IPS DF 6.9 (cell line): ENCODE measurements around the gene NRP2.

Source experiments
- DNase-seq: peaks from one replicate; pipeline ENCODE4 v3.0.0-alpha.2; 2013; ENCODE audit warnings: low read depth, low spot score
- H3K27ac ChIP-seq: one replicate; pipeline ENCODE4 v1.5.1; 2013; ENCODE audit warnings: low read length, control low read depth
- H3K27me3 ChIP-seq: 2 replicates; pipeline ENCODE4 v1.6.1; 2013; ENCODE audit warnings: mild to moderate bottlenecking, low read length; ENCODE audit not compliant: control insufficient read depth, insufficient read depth
- H3K36me3 ChIP-seq: 2 replicates; pipeline ENCODE4 v1.6.1; 2013; ENCODE audit warnings: low read length; ENCODE audit not compliant: control insufficient read depth, insufficient read depth
- H3K4me1 ChIP-seq: 2 replicates; pipeline ENCODE4 v1.6.1; 2013; ENCODE audit warnings: low read length; ENCODE audit not compliant: control insufficient read depth, insufficient read depth
- H3K4me3 ChIP-seq: 2 replicates; pipeline ENCODE4 v1.5.1; 2013; ENCODE audit warnings: mild to moderate bottlenecking, low read length
- H3K9me3 ChIP-seq: 2 replicates; pipeline ENCODE4 v1.6.1; 2013; ENCODE audit warnings: low read length, inconsistent platforms; ENCODE audit not compliant: control insufficient read depth, insufficient read depth
- WGBS: extraction: QIAGEN DNeasy Blood & Tissue Kit; methylation state at CpG from one replicate; pipeline ENCODE4 v1.1.7; 2013; ENCODE audit warnings: mixed read lengths, missing lambda C conversion rate; ENCODE audit not compliant: insufficient read length, insufficient coverage; 5-methylcytosine and 5-hydroxymethylcytosine counted together

Gene NRP2

GRCh38 chr2:205680903-205681302 lies 1.4 kb upstream of the NRP2 start:
- no peak overlapping the region for H3K27ac ChIP-seq
- H3K4me1 ChIP-seq: peaks cover 4% of the 10 kb centered on the region
- no peaks in the 10 kb centered on the region for H3K9me3 ChIP-seq
- no peak overlapping the region for H3K4me3 ChIP-seq
- peaks cover 20% of the 10 kb centered on the region; the same call in 1 of the 2 replicates for H3K27me3 ChIP-seq
- no peak for DNase-seq
- no peaks in the 10 kb centered on the region for H3K36me3 ChIP-seq
- no CpG with 5 or more reads among the region's 4 CpGs for WGBS

GRCh38 chr2:205681401-205682238 lies 681 bp upstream of the NRP2 start:
- Histone ChIP-seq H3K36me3 (no peaks in the 10 kb centered on the region), H3K4me1 (peaks cover 4% of the 10 kb centered on the region), H3K9me3 (no peaks in the 10 kb centered on the region), H3K4me3 (peak overlapping the region; percentile 35; the same call in 1 of the 2 replicates), H3K27me3 (peaks cover 20% of the 10 kb centered on the region; the same call in 1 of the 2 replicates), H3K27ac (no peak overlapping the region)
- no CpG with 5 or more reads among the region's 49 CpGs for WGBS
- DNase-seq: no peak

DNA sequence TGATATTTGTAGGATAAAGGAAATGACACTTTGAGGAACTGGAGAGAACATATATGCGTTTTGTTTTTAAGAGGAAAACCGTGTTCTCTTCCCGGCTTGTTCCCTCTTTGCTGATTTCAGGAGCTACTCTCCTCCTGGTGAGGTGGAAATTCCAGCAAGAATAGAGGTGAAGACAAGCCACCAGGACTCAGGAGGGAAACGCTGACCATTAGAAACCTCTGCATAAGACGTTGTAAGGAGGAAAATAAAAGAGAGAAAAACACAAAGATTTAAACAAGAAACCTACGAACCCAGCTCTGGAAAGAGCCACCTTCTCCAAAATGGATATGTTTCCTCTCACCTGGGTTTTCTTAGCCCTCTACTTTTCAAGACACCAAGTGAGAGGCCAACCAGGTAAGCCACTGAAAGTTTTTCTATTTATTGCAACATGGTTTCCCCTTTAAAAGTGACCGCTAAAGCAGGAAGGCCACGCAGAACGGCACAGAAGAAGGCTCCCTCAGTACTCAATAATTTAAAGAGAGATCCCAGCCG lies 735 bp downstream of the NRP2 start:
- peaks cover 8% of the 10 kb centered on the region for H3K4me1 ChIP-seq
- no CpG with 5 or more reads among the region's 10 CpGs for WGBS
- H3K36me3 ChIP-seq: no peaks in the 10 kb centered on the region
- no peak for DNase-seq
- H3K9me3 ChIP-seq: no peaks in the 10 kb centered on the region
- H3K4me3 ChIP-seq: peak overlapping the region; percentile 26; the same call in 1 of the 2 replicates
- no peak overlapping the region for H3K27ac ChIP-seq
- peaks cover 20% of the 10 kb centered on the region; the same call in 1 of the 2 replicates for H3K27me3 ChIP-seq

GRCh38 chr2:205683502-205684367 lies 1.4 kb downstream of the NRP2 start:
- Histone ChIP-seq H3K4me1 (peaks cover 8% of the 10 kb centered on the region), H3K27me3 (peaks cover 20% of the 10 kb centered on the region; the same call in 1 of the 2 replicates), H3K36me3 (no peaks in the 10 kb centered on the region), H3K4me3 (peak overlapping the region; percentile 15; the same call in 1 of the 2 replicates), H3K27ac (no peak overlapping the region), H3K9me3 (no peaks in the 10 kb centered on the region)
- no peak for DNase-seq
- WGBS: no CpG with 5 or more reads among the region's 10 CpGs

GRCh38 chr2:205684871-205685313 lies 2.6 kb downstream of the NRP2 start:
- no CpG with 5 or more reads among the region's 35 CpGs for WGBS

GRCh38 chr2:205685314-205686055 lies 3.2 kb downstream of the NRP2 start:
- no CpG with 5 or more reads among the region's 72 CpGs for WGBS
- H3K36me3 ChIP-seq: no peaks in the 10 kb centered on the region
- H3K4me3 ChIP-seq: peak overlapping the region; percentile 43; the same call in 1 of the 2 replicates
- H3K4me1 ChIP-seq: peaks cover 8% of the 10 kb centered on the region
- H3K27ac ChIP-seq: no peak overlapping the region
- H3K9me3 ChIP-seq: no peaks in the 10 kb centered on the region
- peaks cover 20% of the 10 kb centered on the region; the same call in 1 of the 2 replicates for H3K27me3 ChIP-seq
- no peak for DNase-seq

More at GRCh38 chr2:205684871-205685313, 2.6 kb downstream of the NRP2 start:
- no peak for DNase-seq
- Histone ChIP-seq H3K9me3 (no peaks in the 10 kb centered on the region), H3K27me3 (peaks cover 20% of the 10 kb centered on the region; the same call in 1 of the 2 replicates), H3K4me1 (peaks cover 8% of the 10 kb centered on the region), H3K27ac (no peak overlapping the region), H3K4me3 (peak overlapping the region; percentile 43; the same call in 1 of the 2 replicates), H3K36me3 (no peaks in the 10 kb centered on the region)

DNA sequence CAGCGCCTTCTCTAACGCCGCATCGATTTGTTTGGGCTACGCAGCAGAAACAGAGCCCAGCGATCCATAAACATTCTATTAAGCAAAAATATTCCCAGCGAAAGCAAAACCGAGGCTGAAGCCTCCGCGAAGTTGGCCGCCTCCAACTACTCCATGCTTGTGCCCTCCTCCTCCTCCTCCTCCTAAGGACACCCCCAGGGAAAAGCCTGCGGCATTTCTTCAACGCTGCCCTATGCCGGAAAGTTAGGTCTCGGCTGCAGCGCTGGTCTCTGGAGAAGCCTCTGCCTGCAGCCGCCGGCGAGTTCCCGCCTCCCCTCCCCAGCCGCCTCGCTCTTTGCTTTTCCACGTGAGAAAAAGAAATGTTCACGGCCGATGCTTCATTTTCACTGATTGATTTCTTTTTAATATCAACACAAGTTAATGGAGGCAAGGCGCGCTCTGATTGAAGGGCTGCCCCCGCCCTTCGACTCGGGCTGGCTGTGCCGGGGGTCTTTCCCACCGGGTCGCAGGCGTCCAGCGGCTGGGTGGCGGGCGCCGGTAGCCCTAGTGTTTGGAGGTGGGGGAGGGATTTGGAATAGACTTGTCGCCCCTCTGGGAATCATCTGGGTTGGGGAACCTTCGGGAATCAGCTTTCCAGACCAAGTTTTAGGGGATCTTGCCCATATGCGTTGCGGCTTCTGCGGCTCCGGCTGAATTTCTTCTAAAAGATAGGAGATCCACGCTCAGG lies 3.9 kb downstream of the NRP2 start:
- no peaks in the 10 kb centered on the region for H3K9me3 ChIP-seq
- peaks cover 20% of the 10 kb centered on the region; the same call in 1 of the 2 replicates for H3K27me3 ChIP-seq
- no peak overlapping the region for H3K27ac ChIP-seq
- peak overlapping the region; percentile 43; the same call in 1 of the 2 replicates for H3K4me3 ChIP-seq
- peaks cover 8% of the 10 kb centered on the region for H3K4me1 ChIP-seq
- no peak for DNase-seq
- WGBS: no CpG with 5 or more reads among the region's 45 CpGs
- no peaks in the 10 kb centered on the region for H3K36me3 ChIP-seq

DNA sequence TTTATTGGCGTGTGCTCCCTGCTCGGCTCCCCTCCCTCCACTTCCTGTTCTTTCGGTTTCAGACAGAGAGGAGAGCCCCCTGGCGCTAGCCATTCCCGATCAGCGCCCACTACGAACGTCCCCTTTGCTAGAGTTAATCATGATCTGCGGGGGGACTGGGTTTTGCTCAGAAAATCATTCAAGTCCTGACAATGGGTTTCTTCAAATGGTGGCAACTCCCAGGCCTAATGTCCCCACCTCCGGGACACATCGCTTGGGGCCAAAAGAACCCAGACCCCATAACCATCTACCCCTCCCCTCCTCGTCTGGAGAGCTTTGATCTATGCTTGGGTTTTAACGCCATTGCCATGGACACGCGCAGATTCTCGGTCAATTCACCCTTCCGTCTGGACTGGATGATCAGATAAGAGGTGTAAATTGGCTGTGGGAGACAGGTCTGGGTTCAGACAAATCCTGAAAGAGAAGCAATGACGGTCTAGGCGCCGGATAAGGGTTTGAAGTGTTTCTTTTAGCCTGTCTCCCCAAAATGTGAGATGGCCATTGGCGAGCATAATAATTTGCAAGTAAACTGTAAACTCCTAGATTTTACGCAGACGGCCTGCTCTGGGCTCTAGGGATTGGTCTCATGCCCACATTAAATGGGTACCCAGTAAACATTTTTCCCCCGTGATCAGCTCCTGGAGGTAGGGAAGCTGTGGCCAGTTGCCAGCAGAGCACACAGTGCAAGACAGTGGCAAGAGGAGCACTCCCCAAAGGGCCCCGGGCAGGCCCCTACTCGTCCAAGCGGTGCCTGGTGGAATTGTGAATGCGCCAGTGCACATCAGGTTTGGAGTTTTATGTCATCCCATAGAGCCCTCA lies 4.7 kb downstream of the NRP2 start:
- H3K4me1 ChIP-seq: peaks cover 8% of the 10 kb centered on the region
- no peak overlapping the region for H3K27ac ChIP-seq
- no CpG with 5 or more reads among the region's 28 CpGs for WGBS
- H3K36me3 ChIP-seq: no peaks in the 10 kb centered on the region
- H3K9me3 ChIP-seq: no peaks in the 10 kb centered on the region
- DNase-seq: no peak
- H3K4me3 ChIP-seq: peak overlapping the region; percentile 43; the same call in 1 of the 2 replicates
- H3K27me3 ChIP-seq: peaks cover 20% of the 10 kb centered on the region; the same call in 1 of the 2 replicates

DNA sequence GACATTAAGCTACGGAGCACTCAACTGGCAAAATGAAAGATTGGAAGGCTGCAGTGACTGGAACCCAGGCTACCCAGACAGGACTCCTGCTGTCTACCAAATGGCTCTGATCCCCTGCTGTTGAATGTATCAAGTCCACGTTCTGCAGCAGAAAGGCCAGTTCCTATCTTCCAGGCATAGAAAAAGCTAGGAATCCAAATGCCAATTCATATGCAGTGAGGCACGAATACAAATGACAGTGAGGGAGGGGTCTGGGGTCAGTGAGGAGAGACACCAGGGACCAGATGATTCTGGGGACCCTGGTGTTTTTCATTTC lies 5.3 kb downstream of the NRP2 start:
- no peak overlapping the region for H3K27ac ChIP-seq
- no peak for DNase-seq
- peaks cover 8% of the 10 kb centered on the region for H3K4me1 ChIP-seq
- no peaks in the 10 kb centered on the region for H3K9me3 ChIP-seq
- no peaks in the 10 kb centered on the region for H3K36me3 ChIP-seq
- H3K27me3 ChIP-seq: peaks cover 20% of the 10 kb centered on the region; the same call in 1 of the 2 replicates
- WGBS: no CpG with 5 or more reads among the region's 3 CpGs
- no peak overlapping the region for H3K4me3 ChIP-seq
